Tibial nerve (tissue), 4 donors: ENCODE measurements around the gene OR10H1. TPM values are rescaled to one million over a fixed set of nuclear protein-coding genes. Genes with fewer than 3 reads are reported as not detected.

Experiments
- DNase-seq, 2 donors: peaks; one replicate each; pipeline ENCODE4 v3.0.0-alpha.2; 2019; ENCODE audit warnings: low spot score in 2 of 2
- H3K27ac ChIP-seq, 4 donors: fragments of 200-600 bp; sonication (generic) in 3 of 4; one replicate each; pipeline ENCODE4 v1.5.1; 2017 to 2019; ENCODE audit warnings: mild to moderate bottlenecking in 1 of 4
- H3K27me3 ChIP-seq, 2 donors: fragments of 200-600 bp; sonication (generic) in 1 of 2; one replicate each; pipeline versions ENCODE4 v1.5.1 to v1.6.0; 2017 to 2019
- H3K36me3 ChIP-seq, 3 donors: fragments of 200-600 bp; sonication (generic); one replicate each; pipeline ENCODE4 v1.5.1; 2018 to 2019
- H3K4me1 ChIP-seq, 4 donors: fragments of 200-600 bp; sonication (generic) in 3 of 4; one replicate each; pipeline ENCODE4 v1.5.1; 2017 to 2019
- H3K4me3 ChIP-seq, 4 donors: fragments of 200-600 bp; sonication (generic) in 3 of 4; one replicate each; pipeline ENCODE4 v1.5.1; 2017 to 2019; ENCODE audit warnings: mild to moderate bottlenecking in 1 of 4, moderate library complexity in 1 of 4
- H3K9me3 ChIP-seq, 4 donors: fragments of 200-600 bp; sonication (generic) in 3 of 4; one replicate each; pipeline ENCODE4 v1.5.1; 2017 to 2019
- CTCF ChIP-seq, 5 experiments: fragments of 200-600 bp in 3 of 5; fragments of 450-650 bp in 2 of 5; sonication (generic) in 3 of 5; IDR thresholded peaks; one replicate each; pipeline ENCODE4 v1.5.1; 2016 to 2019; ENCODE audit warnings: antibody characterized with exemption in 5 of 5, mild to moderate bottlenecking in 3 of 5, moderate library complexity in 2 of 5
- EP300 ChIP-seq, 2 donors: sonication (generic); formaldehyde crosslinking; IDR thresholded peaks; one replicate each; pipeline ENCODE4 v1.6.1; 2017; ENCODE audit warnings: antibody characterized with exemption in 2 of 2, mild to moderate bottlenecking in 1 of 2
- POLR2A ChIP-seq, 2 donors: fragments of 450-650 bp; IDR thresholded peaks; one replicate each; pipeline ENCODE4 v1.6.1; 2017; ENCODE audit warnings: antibody characterized with exemption in 2 of 2, mild to moderate bottlenecking in 2 of 2, moderate library complexity in 2 of 2
- WGBS, 2 donors: methylation state at CpG; one replicate each; pipeline ENCODE4 v1.1.5; 2018; 5-methylcytosine and 5-hydroxymethylcytosine counted together
- total RNA-seq, 4 donors: library from RNA; depleted of rRNA; stranded (reverse); fragments of >200 nt; gene quantifications; one replicate each; pipeline ENCODE4 v1.1.0, GENCODE V29; 2016

The OR10H1 gene
- total RNA-seq, 4 donors from 2014 or later: not detected

- Histone ChIP-seq H3K36me3 (peaks cover 0 to 9% (median 0%) of the 10 kb centered on the region in 3 donors), H3K4me1 (no peaks in the 10 kb centered on the region), H3K27me3 (no peaks in the 10 kb centered on the region), H3K27ac (no peak overlapping the region), H3K4me3 (no peak overlapping the region), H3K9me3 (no peaks in the 10 kb centered on the region)
- WGBS, 2 donors: 21 to 49% methylated on average over 9 to 23 of the region's 28 CpGs
- TF ChIP-seq POLR2A (IDR thresholded peaks at IDR 0.05) (no peak), CTCF (IDR thresholded peaks at IDR 0.05) (no peak), EP300 (IDR thresholded peaks at IDR 0.05) (no peak)
- no peak for DNase-seq
These were observed 55.4 kb downstream of the OR10H1 start for GRCh38 chr19:15759962-15760565.

- Histone ChIP-seq H3K9me3 (no peaks in the 10 kb centered on the region), H3K27ac (no peak overlapping the region), H3K27me3 (peaks cover 0 to 3% of the 10 kb centered on the region in 2 donors), H3K4me1 (no peaks in the 10 kb centered on the region), H3K36me3 (peaks cover 0 to 9% (median 0%) of the 10 kb centered on the region in 3 donors), H3K4me3 (no peak overlapping the region)
- TF ChIP-seq POLR2A (IDR thresholded peaks at IDR 0.05) (no peak), CTCF (IDR thresholded peaks at IDR 0.05) (no peak), EP300 (IDR thresholded peaks at IDR 0.05) (no peak)
- DNase-seq: no peak
- WGBS, 2 donors: 65 to 68% methylated on average over 2 of the region's 2 CpGs
These were observed 57.1 kb downstream of the OR10H1 start for GRCh38 chr19:15758379-15758778.

Other genes with a start within 250 kb of the OR10H1 start
- gene CYP4F8, start 200.4 kb downstream of the OR10H1 start, total RNA-seq: not detected
- gene CYP4F3, start 174.8 kb downstream of the OR10H1 start, total RNA-seq: 10 to 100 TPM in 2 of 4 donors, 1 to 10 TPM in 1, not detected in 1; 3.3 to 19.7 (median 13.0) TPM
- 10 to 100 TPM; 12.6 to 62.0 (median 50.4) TPM for gene CYP4F12, start 142.6 kb downstream of the OR10H1 start, total RNA-seq
- not detected for gene OR10H2, start 87.6 kb downstream of the OR10H1 start, total RNA-seq
- not detected for gene OR10H3, start 77.7 kb downstream of the OR10H1 start, total RNA-seq
- not detected for gene OR10H5, start 28.0 kb downstream of the OR10H1 start, total RNA-seq
- not detected for gene CYP4F2, start 82.4 kb upstream of the OR10H1 start, total RNA-seq
- gene CYP4F11, start 118.9 kb upstream of the OR10H1 start, total RNA-seq: 1 to 10 TPM in 3 of 4 donors, not detected in 1; 2.5 to 3.3 (median 3.1) TPM
- gene OR10H4, start 133.3 kb upstream of the OR10H1 start, total RNA-seq: not detected